ENCODE results near the gene PIN1. TPM values are rescaled to one million over a fixed set of nuclear protein-coding genes. Genes with fewer than 3 reads are reported as not detected.

The PIN1 gene
- total RNA-seq, 2 donors from 2014 or later = 47.9 to 88.3 TPM

GRCh38 chr19:9823816-9824215 is 11.3 kb upstream of the PIN1 start:
- no peak for TF ChIP-seq CTCF (IDR thresholded peaks at IDR 0.05)
- H3K36me3 ChIP-seq = no peaks in the 10 kb centered on the region
- H3K9ac ChIP-seq (ENCODE audit: low read depth in 2 of 2, low read length in 2 of 2) = no peak overlapping the region
- no peak overlapping the region for H3K27ac ChIP-seq
- no peak overlapping the region for H3K4me3 ChIP-seq
- peaks cover 9% of the 10 kb centered on the region for H3K4me1 ChIP-seq
- DNase-seq = no peak
- no peaks in the 10 kb centered on the region for H3K27me3 ChIP-seq
- H3K9me3 ChIP-seq = no peaks in the 10 kb centered on the region
- intact Hi-C loops (cut with DNase I) = no loop called here

- no peaks in the 10 kb centered on the region for H3K9me3 ChIP-seq
- intact Hi-C loops (cut with DNase I) = no loop called here
- TF ChIP-seq CTCF (IDR thresholded peaks at IDR 0.05) = no peak
- H3K4me3 ChIP-seq = peak within 1 kb of the TSS; percentile 80
- H3K9ac ChIP-seq (ENCODE audit: low read depth in 2 of 2, low read length in 2 of 2) = peak within 1 kb of the TSS; percentile 97
- no peaks in the 10 kb centered on the region for H3K36me3 ChIP-seq
- no peaks in the 10 kb centered on the region for H3K27me3 ChIP-seq
- peak within 1 kb of the TSS; percentile 80 for H3K27ac ChIP-seq
- H3K4me1 ChIP-seq = peaks cover 5% of the 10 kb centered on the region
- peak; percentile 95 for DNase-seq
Measured at GRCh38 chr19:9827289-9828238, 7.6 kb upstream of the PIN1 start, which contains the start of gene UBL5. Gene UBL5, plus strand, starts transcription at chr19:9827918. Its CDS starts 420 bp downstream, at chr19:9828338.

GRCh38 chr19:9828551-9829063 is 6.5 kb upstream of the PIN1 start:
- H3K4me3 ChIP-seq = peak overlapping the region; percentile 80
- H3K36me3 ChIP-seq = no peaks in the 10 kb centered on the region
- no peak overlapping the region for H3K27ac ChIP-seq
- H3K9me3 ChIP-seq = no peaks in the 10 kb centered on the region
- no peak for TF ChIP-seq CTCF (IDR thresholded peaks at IDR 0.05)
- H3K27me3 ChIP-seq = no peaks in the 10 kb centered on the region
- H3K9ac ChIP-seq (ENCODE audit: low read depth in 2 of 2, low read length in 2 of 2) = peak overlapping the region; percentile 97
- peaks cover 5% of the 10 kb centered on the region for H3K4me1 ChIP-seq
- no peak for DNase-seq
- intact Hi-C loops (cut with DNase I) = no loop called here

GRCh38 chr19:9834307-9834725 is 802 bp upstream of the PIN1 start:
- Histone ChIP-seq H3K9ac (ENCODE audit: low read depth in 2 of 2, low read length in 2 of 2) (no peak overlapping the region), H3K4me3 (peak overlapping the region; percentile 93), H3K27me3 (no peaks in the 10 kb centered on the region), H3K36me3 (no peaks in the 10 kb centered on the region), H3K4me1 (no peaks in the 10 kb centered on the region), H3K9me3 (no peaks in the 10 kb centered on the region), H3K27ac (peak overlapping the region; percentile 54)
- no peak for DNase-seq
- intact Hi-C loops (cut with DNase I) = no loop called here
- TF ChIP-seq CTCF (IDR thresholded peaks at IDR 0.05) = no peak

- DNase-seq = no peak
- Histone ChIP-seq H3K4me1 (no peaks in the 10 kb centered on the region), H3K36me3 (no peaks in the 10 kb centered on the region), H3K4me3 (peak overlapping the region; percentile 93), H3K9ac (ENCODE audit: low read depth in 2 of 2, low read length in 2 of 2) (peak overlapping the region; percentile 76 to 83), H3K9me3 (no peaks in the 10 kb centered on the region), H3K27me3 (no peaks in the 10 kb centered on the region), H3K27ac (no peak overlapping the region)
- intact Hi-C loops (cut with DNase I) = no loop called here
- TF ChIP-seq CTCF (IDR thresholded peaks at IDR 0.05) = no peak
Measured at GRCh38 chr19:9835507-9835949, 410 bp downstream of the PIN1 start.
